ENCODE results near the gene MANEAL.

The MANEAL gene

DNA sequence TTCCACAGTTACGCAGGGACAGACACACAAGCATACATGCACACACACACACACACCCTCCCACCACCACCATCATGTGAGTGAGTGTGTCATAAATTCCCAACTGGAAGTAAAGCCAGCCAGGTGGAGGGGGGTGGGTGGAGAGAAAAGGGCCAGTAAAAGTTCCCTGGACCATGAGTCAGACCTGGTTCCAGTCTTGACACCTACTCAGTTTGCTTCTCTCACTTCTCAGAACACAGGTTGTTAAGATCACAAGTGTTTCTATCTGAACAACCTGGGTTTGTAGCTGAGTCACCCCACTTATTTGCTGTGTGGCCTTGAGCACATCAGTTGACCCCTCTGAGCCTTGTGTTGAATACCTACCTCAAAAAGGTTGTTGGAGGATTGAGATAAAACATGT, 38.4 kb upstream of the MANEAL start:
- TF ChIP-seq, protein P1, sequence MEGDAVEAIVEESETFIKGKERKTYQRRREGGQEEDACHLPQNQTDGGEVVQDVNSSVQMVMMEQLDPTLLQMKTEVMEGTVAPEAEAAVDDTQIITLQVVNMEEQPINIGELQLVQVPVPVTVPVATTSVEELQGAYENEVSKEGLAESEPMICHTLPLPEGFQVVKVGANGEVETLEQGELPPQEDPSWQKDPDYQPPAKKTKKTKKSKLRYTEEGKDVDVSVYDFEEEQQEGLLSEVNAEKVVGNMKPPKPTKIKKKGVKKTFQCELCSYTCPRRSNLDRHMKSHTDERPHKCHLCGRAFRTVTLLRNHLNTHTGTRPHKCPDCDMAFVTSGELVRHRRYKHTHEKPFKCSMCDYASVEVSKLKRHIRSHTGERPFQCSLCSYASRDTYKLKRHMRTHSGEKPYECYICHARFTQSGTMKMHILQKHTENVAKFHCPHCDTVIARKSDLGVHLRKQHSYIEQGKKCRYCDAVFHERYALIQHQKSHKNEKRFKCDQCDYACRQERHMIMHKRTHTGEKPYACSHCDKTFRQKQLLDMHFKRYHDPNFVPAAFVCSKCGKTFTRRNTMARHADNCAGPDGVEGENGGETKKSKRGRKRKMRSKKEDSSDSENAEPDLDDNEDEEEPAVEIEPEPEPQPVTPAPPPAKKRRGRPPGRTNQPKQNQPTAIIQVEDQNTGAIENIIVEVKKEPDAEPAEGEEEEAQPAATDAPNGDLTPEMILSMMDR (IDR thresholded peaks at IDR 0.05; ENCODE audit: insufficient read depth, low read depth, low read length, missing control alignments), result no peak
- peak; percentile 31 for DNase-seq (ENCODE audit: low read depth)
- no peak overlapping the region for H3K4me3 ChIP-seq (ENCODE audit: low read depth, low read length)

DNA sequence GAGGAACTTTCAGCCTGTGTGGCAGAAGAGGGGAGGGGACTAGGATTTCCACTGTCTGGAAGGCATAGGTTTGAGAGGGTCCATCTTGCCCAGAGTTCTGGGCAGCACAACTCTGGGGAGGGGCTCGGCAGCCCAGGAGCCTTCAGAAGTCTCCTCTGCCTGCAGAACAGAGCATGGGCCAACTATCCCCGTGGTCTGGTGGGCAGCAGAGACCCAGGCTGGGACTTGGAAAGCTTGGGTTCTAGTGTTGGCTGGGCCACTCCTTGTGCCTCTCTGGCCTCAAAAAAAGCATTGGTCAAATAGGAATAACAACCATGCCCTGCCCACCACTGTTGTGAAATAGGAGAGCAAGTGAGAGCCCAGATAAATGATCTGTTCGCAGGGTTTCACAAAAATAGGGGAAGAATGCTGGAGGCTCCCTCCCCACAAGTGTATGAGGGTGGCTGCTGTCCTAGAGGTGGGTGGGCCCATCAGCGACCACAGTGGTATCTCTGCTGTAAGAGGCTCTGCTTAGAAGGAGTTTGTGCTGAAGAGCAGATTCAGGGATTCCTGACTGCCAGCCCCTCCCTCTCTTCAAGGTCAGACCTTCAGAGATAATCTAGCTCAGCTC, 37.6 kb upstream of the MANEAL start:
- DNase-seq (ENCODE audit: low read depth), result no peak
- TF ChIP-seq, protein P1 (IDR thresholded peaks at IDR 0.05; ENCODE audit: insufficient read depth, low read depth, low read length, missing control alignments), result no peak
- H3K4me3 ChIP-seq (ENCODE audit: low read depth, low read length), result no peak overlapping the region

DNA sequence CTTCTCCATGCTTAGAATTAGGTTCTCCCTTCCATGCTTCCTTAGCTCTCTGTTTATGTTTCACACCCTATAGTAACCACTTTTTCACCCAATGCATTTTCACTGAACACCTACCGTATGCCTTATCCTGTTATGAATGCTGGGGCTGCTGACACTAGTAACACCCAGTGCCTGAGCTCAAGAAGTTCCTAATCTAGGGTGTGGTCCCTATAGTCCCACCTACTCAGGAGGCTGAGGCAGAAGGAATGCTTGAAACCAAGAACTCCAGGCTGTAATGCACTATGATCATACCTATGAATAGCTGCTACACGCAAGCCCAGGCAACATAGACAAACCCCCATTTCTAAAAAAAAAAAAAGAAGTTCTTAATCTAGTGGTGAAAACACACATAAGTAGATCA, 34.2 kb upstream of the MANEAL start:
- no peak for DNase-seq (ENCODE audit: low read depth)
- TF ChIP-seq, protein P1 (IDR thresholded peaks at IDR 0.05; ENCODE audit: insufficient read depth, low read depth, low read length, missing control alignments), result no peak
- no peak overlapping the region for H3K4me3 ChIP-seq (ENCODE audit: low read depth, low read length)

DNA sequence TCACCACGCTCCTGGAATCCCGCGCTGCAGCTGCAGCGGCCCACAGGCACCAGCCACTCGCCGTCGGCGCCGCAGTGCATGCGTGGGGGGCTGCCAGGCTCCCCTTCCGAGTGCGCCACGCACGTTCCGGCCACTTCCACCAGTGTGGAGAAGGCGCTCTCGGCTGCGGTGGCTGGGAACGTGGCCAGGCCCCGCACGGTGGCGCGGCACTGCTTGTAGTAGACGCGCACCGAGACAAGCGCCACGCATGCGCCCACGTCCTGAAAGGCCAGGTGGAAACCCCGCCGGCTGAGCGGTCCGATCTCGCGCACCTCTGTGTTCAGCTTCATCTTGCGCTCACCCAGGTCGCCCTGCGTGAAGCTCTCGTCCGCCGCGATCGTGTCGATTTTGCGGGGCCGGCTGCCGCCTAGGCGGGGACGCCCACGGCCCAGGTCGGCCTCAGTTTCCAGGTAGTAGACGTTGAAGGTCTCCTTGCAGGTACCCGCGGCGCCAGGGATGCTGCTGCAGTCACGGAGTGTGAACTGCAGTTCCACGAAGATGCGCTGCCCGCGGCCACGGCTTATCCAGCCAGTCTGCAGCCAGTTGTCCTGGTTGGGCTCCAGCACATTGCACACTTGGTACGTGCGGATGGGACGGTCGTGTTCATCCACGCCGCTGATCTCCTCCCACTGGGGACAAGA, 32.1 kb upstream of the MANEAL start:
- no peak overlapping the region for H3K4me3 ChIP-seq (ENCODE audit: low read depth, low read length)
- no peak for DNase-seq (ENCODE audit: low read depth)
- TF ChIP-seq, protein P1 (IDR thresholded peaks at IDR 0.05; ENCODE audit: insufficient read depth, low read depth, low read length, missing control alignments), result no peak

DNA sequence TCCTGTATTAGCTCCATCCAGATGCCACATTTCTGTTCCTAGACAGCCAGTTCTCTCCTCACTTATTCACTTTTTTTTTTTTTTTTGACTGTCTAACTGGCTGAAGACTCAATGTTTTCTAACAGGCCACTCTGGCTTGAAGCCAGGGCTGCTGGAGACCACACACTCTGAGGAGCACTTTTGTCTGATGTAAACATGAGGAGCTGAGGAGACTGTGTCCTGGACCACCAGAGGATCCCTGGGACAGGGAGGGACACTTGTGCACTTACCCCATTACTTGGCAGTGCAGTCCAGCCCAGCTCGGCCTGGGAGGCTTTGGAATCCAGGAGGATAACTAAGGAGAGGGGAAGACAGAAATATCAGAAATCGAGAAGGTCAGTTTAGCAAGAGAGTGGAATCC, 31.1 kb upstream of the MANEAL start:
- DNase-seq (ENCODE audit: low read depth), result no peak
- H3K4me3 ChIP-seq (ENCODE audit: low read depth, low read length), result no peak overlapping the region
- TF ChIP-seq, protein P1 (IDR thresholded peaks at IDR 0.05; ENCODE audit: insufficient read depth, low read depth, low read length, missing control alignments), result no peak

DNA sequence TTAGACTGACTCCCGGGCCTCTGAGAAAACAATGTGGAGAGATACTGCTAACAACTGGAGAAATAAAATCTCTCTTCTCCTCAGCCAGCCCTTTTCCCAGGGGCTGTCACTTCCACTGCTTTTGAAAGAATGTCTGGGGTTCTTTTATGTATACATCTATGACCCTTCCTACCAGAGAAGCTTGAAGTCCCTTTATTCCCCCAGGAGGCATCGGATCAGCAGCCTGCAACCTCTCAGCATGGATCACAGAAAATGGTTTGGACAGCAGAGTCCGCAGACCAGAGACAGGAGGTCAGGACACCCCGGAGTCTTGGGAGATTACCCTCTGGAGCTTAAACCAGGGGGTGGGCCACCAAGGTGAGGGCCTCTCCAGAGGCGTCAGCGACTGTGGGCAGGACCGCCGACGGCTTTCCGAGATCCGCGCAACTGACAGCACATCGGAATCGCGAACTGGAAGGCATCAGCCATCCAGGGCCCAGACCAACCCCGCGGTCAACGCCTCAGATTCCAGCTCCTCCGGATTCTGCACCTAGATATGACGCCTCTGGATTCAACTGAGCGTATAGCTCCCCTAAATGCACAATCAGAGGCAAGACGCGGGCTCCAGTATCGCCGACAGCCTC, 29.7 kb upstream of the MANEAL start:
- no peak for DNase-seq (ENCODE audit: low read depth)
- TF ChIP-seq, protein P1 (IDR thresholded peaks at IDR 0.05; ENCODE audit: insufficient read depth, low read depth, low read length, missing control alignments), result no peak
- no peak overlapping the region for H3K4me3 ChIP-seq (ENCODE audit: low read depth, low read length)
